Stimulated activated CD4-positive, alpha-beta T cell treated with anti-CD3 and anti-CD28 coated beads, Interleukin-15, amount 100 ng/mL, for 24 hours (primary cell): ENCODE data around the gene MIR17HG.
"Not testable (repeated sequence)": the region's sequence is repeated elsewhere in the genome, so short reads cannot be mapped to it uniquely, and the experiment has no call there.

Source experiments
- DNase-seq: peaks from one replicate; pipeline ENCODE4 v3.0.0-alpha.2; 2020

Gene MIR17HG

DNA sequence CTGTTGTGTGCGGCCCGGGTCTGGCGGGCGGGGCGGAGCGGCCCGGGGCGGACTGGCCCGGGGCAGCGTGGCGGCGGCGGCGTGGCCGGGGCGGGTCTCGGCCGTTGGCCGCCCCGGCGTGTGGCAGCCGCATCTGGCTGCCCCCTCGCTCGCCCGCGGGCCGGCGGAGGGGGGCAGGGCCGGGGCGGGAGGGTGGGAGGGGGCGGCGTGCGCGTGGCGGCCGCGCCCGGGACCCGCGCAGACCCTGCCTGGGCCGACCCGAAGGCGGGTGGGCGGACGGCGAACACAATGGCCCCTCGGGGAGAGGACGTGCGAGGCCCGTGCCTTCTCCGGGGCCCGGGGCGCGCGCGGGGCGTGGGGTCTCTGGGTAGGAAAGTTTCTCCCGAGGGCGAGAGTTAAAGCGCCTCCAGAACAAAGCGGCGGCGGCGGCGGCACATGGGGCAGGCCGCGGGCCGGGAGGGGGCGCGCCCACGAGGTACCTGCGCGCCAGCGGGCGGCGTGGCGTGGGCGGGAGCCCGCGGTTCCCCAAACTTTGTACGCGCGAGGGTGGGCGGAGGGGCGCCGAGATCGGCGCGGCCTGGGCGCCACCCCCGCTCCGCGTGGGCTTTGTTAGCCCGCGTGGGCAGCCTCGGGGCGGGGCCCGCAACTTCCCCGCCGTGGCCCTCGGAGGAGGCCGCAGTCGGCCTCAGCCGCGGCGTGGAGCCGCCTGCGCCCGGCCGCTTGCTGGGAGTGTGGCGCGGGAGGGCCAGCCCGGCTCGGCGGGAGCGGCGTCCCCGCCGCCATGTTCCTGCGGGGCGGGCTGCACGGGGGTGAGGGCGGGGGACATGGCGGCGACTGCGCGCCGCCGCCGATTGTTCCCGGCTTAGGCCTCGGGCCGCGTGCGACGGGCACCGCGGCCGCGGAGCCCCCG lies 764 bp downstream of the MIR17HG start:
- peak; percentile 82 for DNase-seq

DNA sequence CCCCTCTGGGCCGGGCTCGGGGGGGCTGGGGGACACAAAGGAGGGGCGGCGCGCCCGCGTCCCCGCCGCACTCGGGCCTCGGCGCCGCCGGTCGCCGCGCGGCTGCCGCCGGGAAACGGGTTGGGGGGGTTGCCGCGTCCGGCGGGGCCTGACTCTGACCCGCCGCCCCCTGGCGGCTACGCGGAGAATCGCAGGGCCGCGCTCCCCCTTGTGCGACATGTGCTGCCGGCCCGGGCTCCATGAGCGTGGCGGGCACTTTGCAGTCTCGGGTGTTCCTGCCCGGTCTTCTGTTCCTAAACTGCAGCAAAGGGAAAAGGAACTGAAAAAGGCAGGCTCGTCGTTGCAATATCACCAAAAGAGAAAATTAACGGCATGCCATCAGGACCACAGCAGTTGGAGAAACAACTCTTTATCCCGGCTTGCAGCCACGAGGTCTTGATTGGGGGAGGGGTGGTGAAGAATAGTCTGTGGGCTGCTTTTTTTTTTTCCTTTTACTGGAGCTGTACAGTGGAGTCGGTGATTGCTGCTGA lies 1.5 kb downstream of the MIR17HG start:
- peak; percentile 93 for DNase-seq

DNA sequence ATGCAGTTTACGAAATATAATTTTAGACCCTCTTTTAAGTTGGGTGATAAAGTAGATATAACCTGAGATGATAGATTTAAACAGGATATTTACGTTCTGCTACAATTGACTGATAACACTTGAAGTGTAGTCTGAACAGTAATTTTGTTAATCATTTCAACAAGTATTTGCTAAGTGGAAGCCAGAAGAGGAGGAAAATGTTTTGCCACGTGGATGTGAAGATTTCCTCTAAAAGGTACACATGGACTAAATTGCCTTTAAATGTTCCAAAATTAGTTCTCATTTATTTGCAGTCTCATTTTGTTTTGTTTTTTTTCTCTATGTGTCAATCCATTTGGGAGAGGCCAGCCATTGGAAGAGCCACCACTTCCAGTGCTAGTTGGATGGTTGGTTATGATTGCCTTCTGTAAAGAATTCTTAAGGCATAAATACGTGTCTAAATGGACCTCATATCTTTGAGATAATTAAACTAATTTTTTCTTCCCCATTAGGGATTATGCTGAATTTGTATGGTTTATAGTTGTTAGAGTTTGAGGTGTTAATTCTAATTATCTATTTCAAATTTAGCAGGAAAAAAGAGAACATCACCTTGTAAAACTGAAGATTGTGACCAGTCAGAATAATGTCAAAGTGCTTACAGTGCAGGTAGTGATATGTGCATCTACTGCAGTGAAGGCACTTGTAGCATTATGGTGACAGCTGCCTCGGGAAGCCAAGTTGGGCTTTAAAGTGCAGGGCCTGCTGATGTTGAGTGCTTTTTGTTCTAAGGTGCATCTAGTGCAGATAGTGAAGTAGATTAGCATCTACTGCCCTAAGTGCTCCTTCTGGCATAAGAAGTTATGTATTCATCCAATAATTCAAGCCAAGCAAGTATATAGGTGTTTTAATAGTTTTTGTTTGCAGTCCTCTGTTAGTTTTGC lies 2.8 kb downstream of the MIR17HG start:
- no peak for DNase-seq

DNA sequence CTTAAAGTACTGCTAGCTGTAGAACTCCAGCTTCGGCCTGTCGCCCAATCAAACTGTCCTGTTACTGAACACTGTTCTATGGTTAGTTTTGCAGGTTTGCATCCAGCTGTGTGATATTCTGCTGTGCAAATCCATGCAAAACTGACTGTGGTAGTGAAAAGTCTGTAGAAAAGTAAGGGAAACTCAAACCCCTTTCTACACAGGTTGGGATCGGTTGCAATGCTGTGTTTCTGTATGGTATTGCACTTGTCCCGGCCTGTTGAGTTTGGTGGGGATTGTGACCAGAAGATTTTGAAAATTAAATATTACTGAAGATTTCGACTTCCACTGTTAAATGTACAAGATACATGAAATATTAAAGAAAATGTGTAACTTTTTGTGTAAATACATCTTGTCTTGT lies 3.6 kb downstream of the MIR17HG start:
- DNase-seq, result no peak

DNA sequence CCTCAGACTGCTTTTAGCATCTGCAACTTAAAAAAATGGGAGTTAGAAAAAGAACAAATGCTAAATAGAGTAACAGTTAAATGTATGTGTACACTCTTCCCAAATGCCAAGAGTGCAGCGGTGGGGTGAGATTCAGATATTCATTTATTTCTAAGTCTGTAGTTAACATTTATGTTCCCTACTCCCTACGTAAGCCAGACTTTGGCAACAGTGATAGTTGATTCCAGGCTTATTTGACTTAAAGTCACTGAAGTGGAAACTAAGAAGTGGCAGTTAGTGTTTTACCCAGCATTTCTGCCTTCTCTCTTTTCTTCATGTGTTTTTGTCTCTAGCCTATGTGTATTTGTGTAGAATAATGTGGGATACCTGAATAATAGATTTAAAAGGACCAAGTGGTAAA lies 4.5 kb downstream of the MIR17HG start:
- DNase-seq, result no peak

DNA sequence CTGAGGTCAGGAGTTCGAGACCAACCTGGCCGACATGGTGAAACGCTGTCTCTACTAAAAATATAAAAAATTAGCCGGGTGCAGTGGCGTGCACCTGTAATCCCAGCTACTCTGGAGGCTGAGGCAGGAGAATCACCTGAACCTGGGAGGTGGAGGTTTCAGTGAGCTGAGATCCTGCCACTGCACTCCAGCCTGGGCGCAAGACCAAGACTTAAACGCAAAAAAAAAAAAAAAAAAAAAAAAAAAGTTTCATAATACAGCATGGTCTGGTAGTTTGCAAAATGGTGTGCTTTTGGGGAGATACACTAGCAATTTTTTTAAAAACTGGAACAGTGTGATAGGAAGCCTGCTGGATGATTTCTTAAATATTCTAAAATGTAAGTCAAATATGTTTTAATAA lies 5.4 kb downstream of the MIR17HG start:
- DNase-seq, result not testable (repeated sequence)

DNA sequence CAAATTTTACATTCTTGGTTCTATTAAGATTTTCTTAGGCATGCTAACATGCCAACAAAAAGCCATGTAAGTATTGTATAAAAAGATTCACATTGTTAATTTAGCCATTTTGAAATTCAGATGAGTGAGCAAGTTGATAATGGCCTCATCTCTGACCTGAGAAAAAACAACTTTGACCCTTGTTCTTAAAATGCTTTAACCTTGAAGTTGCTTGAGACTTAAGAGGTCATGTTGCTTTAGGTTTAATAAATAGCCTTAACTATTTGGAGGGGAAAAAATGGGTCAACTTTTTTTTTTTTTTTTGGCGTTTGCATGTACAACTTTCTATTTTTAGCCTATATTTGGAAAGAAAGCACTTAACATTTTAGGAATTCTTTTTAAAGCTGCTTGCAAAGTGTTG lies 6.0 kb downstream of the MIR17HG start:
- no peak for DNase-seq

DNA sequence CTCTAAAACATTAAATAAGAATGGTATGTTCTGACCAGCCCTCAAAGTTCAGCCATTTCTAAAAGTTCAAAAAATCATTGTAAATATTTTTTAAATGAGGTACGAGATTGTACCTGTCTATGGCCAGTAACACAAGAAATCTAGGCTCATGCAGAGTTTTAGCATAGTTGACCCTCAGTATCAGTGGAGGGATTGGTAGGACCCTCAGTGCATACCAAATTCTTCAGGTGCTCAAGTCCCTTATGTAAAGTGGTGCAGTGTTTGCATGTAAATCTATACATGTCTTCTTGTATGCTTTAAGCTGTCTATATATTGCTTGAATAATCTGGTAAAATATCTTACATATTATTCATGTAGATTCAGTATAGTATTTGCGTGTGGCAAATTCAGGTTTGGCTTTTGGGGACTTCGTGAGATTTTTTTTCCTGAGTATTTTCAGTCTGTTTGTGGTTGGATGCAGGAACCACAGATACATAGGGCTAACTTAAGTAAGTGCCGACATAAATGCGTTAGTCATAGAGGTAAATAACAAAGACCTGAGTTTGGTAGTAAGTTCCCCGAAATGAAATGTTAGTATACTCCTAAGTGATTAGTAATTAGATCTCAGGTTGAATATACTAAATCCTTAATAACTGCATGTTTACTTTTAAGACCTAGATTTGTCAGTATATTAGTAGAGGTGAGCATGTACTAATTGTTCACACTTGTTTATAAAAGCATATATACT lies 7.8 kb downstream of the MIR17HG start:
- DNase-seq, result no peak

DNA sequence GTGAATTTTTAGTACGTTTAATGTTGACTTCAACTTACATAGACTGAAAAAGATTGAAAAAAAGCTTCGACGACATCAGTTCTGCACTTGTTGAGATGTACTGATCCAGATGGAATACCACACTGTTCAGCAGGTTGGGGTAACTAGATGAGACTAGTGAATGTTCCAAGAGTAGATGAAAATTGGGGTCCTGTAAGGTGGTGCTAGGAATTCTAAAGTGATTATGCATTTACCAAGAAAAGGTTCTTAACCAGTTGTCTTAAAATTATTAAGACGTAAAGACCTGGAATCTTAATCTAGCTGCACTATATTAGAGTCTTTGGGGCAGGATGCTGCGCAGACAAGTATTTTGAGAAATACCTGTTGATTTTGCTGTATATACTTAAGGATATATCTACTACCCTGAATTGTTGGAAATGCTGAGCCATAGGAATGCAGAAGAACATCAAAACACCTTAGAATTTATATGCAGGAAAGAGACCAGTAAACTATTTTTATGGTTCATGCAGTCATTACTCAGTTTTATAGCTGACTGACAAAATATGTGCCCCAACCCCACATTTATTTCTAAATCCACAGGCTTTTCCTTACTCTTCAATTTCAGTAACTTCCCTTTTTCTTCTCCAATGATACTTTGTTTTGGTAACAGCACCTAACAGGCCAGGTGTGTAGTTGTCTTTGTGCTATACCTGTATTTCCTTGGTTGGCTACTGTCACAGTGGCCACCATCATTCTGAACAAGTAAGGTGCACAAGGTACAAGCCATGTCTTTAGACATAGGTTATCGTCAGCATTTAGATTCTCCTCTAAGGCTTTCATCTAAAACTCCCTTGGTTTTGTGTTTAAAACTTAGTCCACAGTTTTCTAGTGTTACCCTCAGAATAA lies 8.6 kb downstream of the MIR17HG start:
- no peak for DNase-seq

DNA sequence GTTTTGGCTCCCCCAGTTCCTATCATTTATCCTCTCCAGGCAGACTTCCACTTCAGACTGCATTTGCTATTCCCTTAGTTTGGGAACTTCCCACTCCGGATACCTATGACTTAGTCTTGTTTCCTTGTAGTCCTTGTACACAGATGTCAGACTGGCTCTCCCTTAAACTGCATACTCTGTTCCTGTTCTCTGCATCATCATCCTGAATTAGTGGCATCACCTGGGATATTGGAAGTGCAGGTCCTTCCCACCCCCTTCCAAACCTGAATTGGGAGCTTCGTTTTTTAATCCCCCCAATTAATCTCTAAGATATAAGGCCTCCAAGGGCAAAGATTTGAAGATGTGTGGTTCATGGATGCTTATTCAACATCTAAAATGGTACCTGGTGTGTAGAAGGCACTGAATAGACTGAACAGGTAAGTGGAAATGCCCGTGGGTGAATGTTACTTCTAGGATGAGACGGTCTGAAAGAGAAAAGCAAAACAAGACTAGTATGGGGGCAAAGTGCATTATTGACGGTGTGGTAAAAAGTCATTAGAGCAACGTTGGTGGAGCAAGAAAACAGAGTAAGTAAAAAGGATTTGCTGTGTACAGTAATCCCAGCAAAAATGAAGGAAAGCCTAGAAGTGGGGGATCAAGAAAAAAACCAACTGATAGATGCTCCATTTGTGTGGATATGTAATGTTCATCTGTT lies 9.6 kb downstream of the MIR17HG start:
- no peak for DNase-seq

DNA sequence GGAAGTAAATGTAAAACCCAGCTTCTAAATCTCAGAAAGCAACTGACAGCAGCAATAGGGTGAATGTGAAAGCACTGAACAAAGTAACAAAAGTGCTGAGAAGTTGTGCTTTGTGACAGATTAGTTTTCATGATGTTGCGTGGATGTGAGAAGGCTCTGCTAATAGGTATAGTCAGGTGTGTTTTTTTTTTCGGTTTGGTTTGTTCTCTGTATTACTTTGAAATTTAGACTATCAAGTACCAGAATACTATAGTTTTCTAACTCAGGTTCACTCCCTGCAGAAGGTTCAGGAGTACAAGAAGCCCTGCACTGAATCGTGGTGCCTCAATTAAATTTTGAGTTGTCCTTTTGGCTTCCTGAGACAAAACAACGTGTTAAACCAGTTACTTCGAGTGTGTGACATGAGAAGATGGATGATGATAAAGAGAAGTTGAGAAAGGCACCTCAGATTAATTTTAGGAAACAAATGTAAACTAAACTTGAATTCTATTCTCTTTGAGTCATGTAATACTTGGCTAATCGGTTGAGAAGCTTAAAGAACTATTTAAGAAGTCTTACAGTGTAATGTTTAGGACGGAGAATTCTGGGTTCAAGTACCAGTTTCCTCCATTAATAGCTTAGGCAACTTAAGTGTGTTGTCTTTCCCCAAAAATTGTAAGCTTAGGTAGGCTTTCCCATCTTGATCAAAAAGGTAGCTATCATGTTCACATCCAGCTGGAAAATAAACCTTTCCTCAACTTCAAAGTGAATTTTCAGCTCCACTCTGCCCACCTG lies 10.3 kb downstream of the MIR17HG start:
- no peak for DNase-seq

DNA sequence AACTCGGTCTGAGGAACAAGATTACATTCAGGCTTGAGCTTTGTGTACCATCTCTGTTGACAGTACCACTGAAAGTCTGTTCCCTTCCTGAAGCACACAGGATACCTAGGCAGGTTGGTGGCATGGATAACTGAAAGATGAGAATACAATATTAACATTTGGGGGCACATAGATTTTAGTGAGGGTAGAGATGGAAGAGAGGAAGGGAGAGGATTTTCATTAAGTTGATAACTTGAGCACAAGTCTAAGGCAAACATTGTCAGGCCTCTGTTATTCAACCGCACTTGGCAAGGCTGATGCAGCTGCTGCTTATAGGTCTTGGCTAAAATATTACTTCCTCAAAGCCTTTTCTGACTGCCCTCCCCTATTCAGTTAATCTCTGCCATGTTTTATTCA lies 10.9 kb downstream of the MIR17HG start:
- DNase-seq, result no peak

DNA sequence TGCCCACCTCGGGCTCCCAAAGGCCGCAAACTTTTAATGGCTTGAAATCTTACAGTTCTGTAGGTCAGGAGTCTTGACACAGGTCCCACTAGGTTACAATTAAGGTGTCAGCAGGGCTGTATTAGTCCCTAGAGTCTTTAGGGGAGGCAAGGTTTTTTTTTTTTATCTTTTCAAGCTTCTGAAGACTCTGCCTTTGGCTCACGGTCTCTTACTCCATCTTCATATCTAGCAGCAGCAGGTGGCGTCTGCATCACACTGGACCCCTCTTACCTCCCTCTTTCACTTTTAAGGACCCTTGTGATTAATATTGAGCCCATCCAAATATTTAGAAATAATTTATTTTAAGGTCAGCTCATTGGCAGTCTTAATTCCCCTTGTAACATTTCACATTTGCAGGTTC lies 11.6 kb downstream of the MIR17HG start:
- no peak for DNase-seq

DNA sequence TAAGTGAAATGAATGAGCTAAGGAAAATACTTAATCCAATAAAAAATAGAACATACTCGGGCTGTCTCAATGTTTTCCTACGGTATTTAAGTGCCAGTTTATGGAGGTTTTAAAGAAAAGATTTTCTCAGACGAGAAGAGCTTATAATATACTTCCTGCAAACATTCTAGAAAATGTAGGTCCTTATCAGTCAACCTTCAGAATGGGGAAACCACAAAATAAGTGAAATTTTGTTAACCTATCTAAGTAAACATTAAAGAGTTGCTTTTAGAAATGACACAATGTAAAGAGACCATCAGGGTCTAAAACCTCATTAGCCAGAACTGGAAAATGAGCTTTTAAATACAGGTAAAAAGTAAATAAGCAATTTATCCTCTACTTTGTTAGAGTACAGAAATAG lies 12.1 kb downstream of the MIR17HG start:
- DNase-seq, result no peak

DNA sequence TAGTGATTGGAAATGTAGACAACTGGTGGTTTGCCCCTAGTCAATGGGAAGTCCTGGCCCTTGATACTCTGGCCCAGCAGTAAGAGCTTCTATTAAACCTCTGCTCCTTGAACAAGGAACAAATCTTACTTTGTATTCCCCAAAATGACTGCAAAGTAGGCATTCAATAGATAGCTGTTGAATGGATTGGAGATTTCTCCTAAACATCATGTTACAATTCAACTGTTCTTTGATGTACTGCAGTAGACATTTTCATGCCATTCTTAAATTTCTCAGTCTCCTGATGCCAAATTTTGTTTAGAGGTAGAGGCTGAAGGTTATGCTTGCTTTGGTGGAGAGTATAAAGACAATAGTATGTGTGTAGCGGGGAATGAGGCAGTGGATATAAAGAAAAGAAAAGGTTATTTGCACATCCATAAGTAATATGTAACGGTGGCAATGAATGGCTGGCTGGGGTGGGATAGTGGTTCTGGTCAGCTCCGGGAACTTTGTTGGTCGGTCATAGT lies 12.8 kb downstream of the MIR17HG start:
- no peak for DNase-seq

DNA sequence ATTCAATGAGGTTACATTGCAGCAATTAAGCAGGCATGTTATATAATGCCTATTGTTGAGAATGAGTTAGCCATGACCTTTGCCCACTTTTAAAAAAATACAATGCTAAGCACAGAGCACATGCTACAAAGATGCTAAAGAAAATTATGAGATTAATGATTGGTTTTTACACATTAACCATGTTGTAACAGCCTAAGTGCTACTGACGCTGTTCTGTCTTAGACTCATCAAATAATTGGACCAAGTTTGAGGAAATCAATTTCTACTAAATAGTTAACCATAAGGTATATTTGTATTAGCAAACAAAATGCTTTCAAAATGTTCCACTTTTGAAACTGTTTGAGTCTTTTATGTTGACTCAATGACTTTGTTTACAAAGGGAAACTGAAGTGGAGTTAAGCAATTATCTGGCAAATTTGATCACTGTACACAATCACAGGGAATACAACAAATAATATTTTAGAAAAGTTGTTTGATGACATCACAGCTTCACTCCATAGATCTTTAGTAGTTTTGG lies 14.3 kb downstream of the MIR17HG start:
- no peak for DNase-seq

DNA sequence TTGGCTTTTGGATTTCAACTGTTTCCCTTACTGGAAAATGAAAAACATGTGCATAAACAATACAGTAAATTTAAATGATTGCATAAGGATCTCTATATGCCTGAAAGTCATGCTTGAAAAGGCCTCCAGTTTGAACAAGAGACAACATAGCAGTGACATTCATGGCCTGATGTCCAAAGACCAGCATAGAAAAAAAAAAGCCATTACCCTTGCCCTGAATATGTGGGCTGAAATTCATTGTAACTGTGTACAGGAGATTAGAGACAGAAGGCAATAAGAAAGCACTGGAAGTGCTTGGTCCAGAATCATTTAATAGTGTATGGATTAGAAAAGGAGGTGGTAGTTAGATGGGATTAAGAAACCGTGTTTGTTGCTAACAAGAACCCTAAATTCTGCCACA lies 15.4 kb downstream of the MIR17HG start:
- no peak for DNase-seq

DNA sequence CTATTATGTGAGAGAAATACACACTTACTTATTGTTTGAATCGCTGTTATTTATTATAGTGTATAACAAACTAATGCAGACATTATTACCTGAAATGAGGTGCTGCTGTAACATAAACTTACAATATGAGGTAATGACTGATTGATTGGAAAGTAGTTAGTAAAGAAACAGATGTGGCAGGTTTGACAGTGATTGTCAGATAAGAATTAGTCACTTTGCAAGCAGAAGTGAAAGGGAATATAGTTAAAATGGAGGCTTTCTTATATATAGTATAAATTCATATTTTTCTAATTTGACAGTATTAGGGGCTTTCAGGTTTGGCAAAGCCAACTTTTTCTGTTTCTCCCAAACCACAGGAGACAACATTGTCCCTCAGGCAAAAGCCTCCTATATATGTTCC lies 20.6 kb downstream of the MIR17HG start:
- DNase-seq, result no peak

DNA sequence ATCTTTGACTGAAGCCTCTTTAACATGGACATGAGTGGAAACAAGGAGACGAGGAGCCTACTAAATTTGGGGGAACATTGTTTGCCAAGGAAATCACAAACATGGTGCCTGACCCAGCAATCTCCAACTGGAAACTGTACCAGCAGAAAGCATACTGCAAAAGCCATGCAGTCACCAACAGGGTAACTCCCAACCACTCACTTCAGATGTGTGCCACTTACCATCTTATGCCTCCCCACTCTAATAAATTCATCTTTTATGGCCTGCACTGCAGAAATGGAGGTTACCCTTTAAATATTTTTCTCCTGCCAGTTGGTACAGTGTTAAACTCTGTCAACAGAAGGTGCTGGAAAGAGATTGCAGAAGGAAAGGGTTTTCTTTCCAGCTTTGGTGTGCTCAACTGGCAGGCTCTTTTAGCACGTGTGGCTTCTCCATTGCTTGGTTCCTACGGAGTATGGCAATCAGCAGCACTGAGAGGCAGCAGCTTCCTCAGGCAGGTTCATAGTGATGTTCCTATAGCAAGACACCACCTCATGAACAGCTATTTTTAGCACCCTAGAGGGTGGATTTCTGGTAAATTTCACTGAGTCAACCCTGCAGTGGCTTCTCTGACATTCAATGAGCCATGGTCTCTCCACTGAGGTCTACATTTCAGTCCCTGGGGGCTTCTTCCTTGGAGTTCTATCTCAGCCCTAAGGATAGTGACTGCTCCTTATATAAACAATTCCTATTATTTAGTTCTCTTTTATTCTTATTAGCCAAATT lies 21.4 kb downstream of the MIR17HG start:
- DNase-seq, result no peak
